ENCODE results near the gene DNAL4.

DNAL4 gene

DNA sequence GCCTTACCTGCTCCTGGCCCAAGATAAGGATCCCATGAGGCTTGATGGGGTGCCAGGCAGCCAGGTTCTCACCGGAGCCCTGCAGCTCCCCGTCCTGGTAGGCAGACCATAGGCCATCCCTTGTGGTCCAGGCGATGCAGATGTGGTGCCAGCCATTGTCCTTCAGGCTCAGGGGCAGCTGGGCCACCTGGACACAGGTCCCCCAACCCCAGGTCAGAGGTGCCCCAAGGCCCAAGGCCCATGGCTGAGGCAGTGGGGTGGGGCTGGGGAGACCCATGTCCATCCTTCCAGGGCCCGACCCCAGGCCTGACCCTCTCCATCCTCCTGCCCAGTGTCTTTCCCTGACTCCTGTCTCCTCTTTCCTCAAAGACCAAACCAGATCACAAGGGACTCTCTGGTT lies 29.1 kb upstream of the DNAL4 start:
- Histone ChIP-seq H3K27ac (ENCODE audit: low read depth, low read length) (no peak overlapping the region), H3K14ac (ENCODE audit: low read length) (no peak overlapping the region), H3K36me3 (ENCODE audit: control insufficient read depth in 1 of 2, insufficient read depth in 2 of 2, low read length in 2 of 2) (no peaks in the 10 kb centered on the region), H3K4me1 (ENCODE audit: control insufficient read depth in 1 of 2, insufficient read depth in 2 of 2, low read length in 2 of 2) (no peaks in the 10 kb centered on the region), H4K91ac (ENCODE audit: low read depth, low read length) (no peak overlapping the region), H3K4me2 (ENCODE audit: low read length) (no peak overlapping the region), H4K12ac (ENCODE audit: low read depth, low read length) (no peak overlapping the region), H3K9ac (ENCODE audit: low read length) (no peak overlapping the region), H3K79me1 (ENCODE audit: low read length) (no peaks in the 10 kb centered on the region), H3K4ac (ENCODE audit: low read depth, low read length) (no peak overlapping the region), H3K79me2 (ENCODE audit: control insufficient read depth, insufficient read depth, low read length, poor library complexity) (no peaks in the 10 kb centered on the region), H2AK5ac (ENCODE audit: low read length) (no peak overlapping the region), H2AFZ (ENCODE audit: insufficient read depth, low read length, poor library complexity) (no peak overlapping the region), H2BK12ac (ENCODE audit: low read length) (no peak overlapping the region), H3K27me3 (ENCODE audit: insufficient read depth, low read length) (no peaks in the 10 kb centered on the region), H3K23ac (ENCODE audit: low read length) (no peak overlapping the region), H2BK5ac (ENCODE audit: low read depth, low read length, poor library complexity) (no peak overlapping the region), H2BK120ac (ENCODE audit: insufficient read depth, low read length, poor library complexity) (no peak overlapping the region), H4K8ac (ENCODE audit: low read depth, low read length) (no peak overlapping the region), H3K18ac (ENCODE audit: low read length) (no peak overlapping the region), H3K9me3 (ENCODE audit: insufficient read depth, low read depth, low read length) (peaks cover 2% of the 10 kb centered on the region), H3K4me3 (ENCODE audit: low read depth, low read length) (no peak overlapping the region)
- WGBS (ENCODE audit: extremely low coverage, insufficient coverage, insufficient read length), result no CpG with 5 or more reads among the region's 4 CpGs
- DNase-seq, result no peak

GRCh38 chr22:38820020-38820419 lies 26.1 kb upstream of the DNAL4 start:
- no peak overlapping the region for H3K23ac ChIP-seq (ENCODE audit: low read length)
- no peak overlapping the region for H2BK5ac ChIP-seq (ENCODE audit: low read depth, low read length, poor library complexity)
- no peak overlapping the region for H3K4ac ChIP-seq (ENCODE audit: low read depth, low read length)
- H4K12ac ChIP-seq (ENCODE audit: low read depth, low read length), result no peak overlapping the region
- no peak overlapping the region for H2BK12ac ChIP-seq (ENCODE audit: low read length)
- no peaks in the 10 kb centered on the region for H3K36me3 ChIP-seq (ENCODE audit: control insufficient read depth in 1 of 2, insufficient read depth in 2 of 2, low read length in 2 of 2)
- H3K4me3 ChIP-seq (ENCODE audit: low read depth, low read length), result no peak overlapping the region
- no peak overlapping the region for H3K27ac ChIP-seq (ENCODE audit: low read depth, low read length)
- H3K9me3 ChIP-seq (ENCODE audit: insufficient read depth, low read depth, low read length), result peaks cover 3% of the 10 kb centered on the region
- H3K79me2 ChIP-seq (ENCODE audit: control insufficient read depth, insufficient read depth, low read length, poor library complexity), result no peaks in the 10 kb centered on the region
- H3K9ac ChIP-seq (ENCODE audit: low read length), result no peak overlapping the region
- H3K4me1 ChIP-seq (ENCODE audit: control insufficient read depth in 1 of 2, insufficient read depth in 2 of 2, low read length in 2 of 2), result no peaks in the 10 kb centered on the region
- no peak for DNase-seq
- H2AFZ ChIP-seq (ENCODE audit: insufficient read depth, low read length, poor library complexity), result no peak overlapping the region
- no peak overlapping the region for H3K4me2 ChIP-seq (ENCODE audit: low read length)
- H3K18ac ChIP-seq (ENCODE audit: low read length), result no peak overlapping the region
- H3K79me1 ChIP-seq (ENCODE audit: low read length), result no peaks in the 10 kb centered on the region
- no peak overlapping the region for H4K91ac ChIP-seq (ENCODE audit: low read depth, low read length)
- no peaks in the 10 kb centered on the region for H3K27me3 ChIP-seq (ENCODE audit: insufficient read depth, low read length)
- no peak overlapping the region for H2BK120ac ChIP-seq (ENCODE audit: insufficient read depth, low read length, poor library complexity)
- WGBS (ENCODE audit: extremely low coverage, insufficient coverage, insufficient read length), result no CpG with 5 or more reads among the region's 8 CpGs
- no peak overlapping the region for H3K14ac ChIP-seq (ENCODE audit: low read length)
- H2AK5ac ChIP-seq (ENCODE audit: low read length), result no peak overlapping the region
- H4K8ac ChIP-seq (ENCODE audit: low read depth, low read length), result no peak overlapping the region

DNA sequence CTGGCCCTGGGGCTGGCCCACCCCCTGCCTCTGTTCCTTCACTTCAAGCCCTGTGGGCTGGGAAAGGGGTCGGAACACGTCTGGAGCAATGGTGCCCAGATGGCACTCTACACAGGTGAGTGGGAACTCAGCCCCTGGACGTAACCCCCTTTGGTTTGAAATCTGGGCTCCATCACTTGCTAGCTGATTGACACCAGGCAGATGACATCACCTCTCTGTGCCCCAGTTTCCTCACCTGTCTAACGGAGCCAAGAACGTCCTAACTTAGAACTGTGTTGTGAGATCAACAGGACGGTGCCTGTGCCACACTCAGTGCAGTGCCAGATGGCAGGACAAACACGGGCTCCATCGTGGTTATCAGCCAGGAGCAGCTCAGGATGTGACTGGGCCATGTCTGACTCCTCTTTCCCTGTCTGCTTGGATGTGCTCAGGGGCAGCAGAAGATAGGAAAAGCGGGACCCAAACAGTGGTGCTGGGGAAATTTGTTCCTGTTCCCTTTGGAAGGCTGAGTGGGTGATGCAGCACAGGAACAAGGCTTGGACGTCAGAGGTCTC lies 25.5 kb upstream of the DNAL4 start:
- no peak for DNase-seq
- H2BK12ac ChIP-seq (ENCODE audit: low read length), result no peak overlapping the region
- H3K9me3 ChIP-seq (ENCODE audit: insufficient read depth, low read depth, low read length), result peaks cover 3% of the 10 kb centered on the region
- no peak overlapping the region for H3K14ac ChIP-seq (ENCODE audit: low read length)
- no peaks in the 10 kb centered on the region for H3K4me1 ChIP-seq (ENCODE audit: control insufficient read depth in 1 of 2, insufficient read depth in 2 of 2, low read length in 2 of 2)
- H3K27me3 ChIP-seq (ENCODE audit: insufficient read depth, low read length), result no peaks in the 10 kb centered on the region
- H3K4me3 ChIP-seq (ENCODE audit: low read depth, low read length), result no peak overlapping the region
- no peak overlapping the region for H3K9ac ChIP-seq (ENCODE audit: low read length)
- no peaks in the 10 kb centered on the region for H3K79me2 ChIP-seq (ENCODE audit: control insufficient read depth, insufficient read depth, low read length, poor library complexity)
- no peak overlapping the region for H3K27ac ChIP-seq (ENCODE audit: low read depth, low read length)
- no CpG with 5 or more reads among the region's 10 CpGs for WGBS (ENCODE audit: extremely low coverage, insufficient coverage, insufficient read length)
- no peak overlapping the region for H3K18ac ChIP-seq (ENCODE audit: low read length)
- no peaks in the 10 kb centered on the region for H3K79me1 ChIP-seq (ENCODE audit: low read length)
- H2AFZ ChIP-seq (ENCODE audit: insufficient read depth, low read length, poor library complexity), result no peak overlapping the region
- H3K23ac ChIP-seq (ENCODE audit: low read length), result no peak overlapping the region
- no peak overlapping the region for H4K91ac ChIP-seq (ENCODE audit: low read depth, low read length)
- no peak overlapping the region for H2BK5ac ChIP-seq (ENCODE audit: low read depth, low read length, poor library complexity)
- no peak overlapping the region for H3K4me2 ChIP-seq (ENCODE audit: low read length)
- H3K36me3 ChIP-seq (ENCODE audit: control insufficient read depth in 1 of 2, insufficient read depth in 2 of 2, low read length in 2 of 2), result no peaks in the 10 kb centered on the region
- H2BK120ac ChIP-seq (ENCODE audit: insufficient read depth, low read length, poor library complexity), result no peak overlapping the region
- no peak overlapping the region for H3K4ac ChIP-seq (ENCODE audit: low read depth, low read length)
- H4K8ac ChIP-seq (ENCODE audit: low read depth, low read length), result no peak overlapping the region
- H2AK5ac ChIP-seq (ENCODE audit: low read length), result no peak overlapping the region
- H4K12ac ChIP-seq (ENCODE audit: low read depth, low read length), result no peak overlapping the region

DNA sequence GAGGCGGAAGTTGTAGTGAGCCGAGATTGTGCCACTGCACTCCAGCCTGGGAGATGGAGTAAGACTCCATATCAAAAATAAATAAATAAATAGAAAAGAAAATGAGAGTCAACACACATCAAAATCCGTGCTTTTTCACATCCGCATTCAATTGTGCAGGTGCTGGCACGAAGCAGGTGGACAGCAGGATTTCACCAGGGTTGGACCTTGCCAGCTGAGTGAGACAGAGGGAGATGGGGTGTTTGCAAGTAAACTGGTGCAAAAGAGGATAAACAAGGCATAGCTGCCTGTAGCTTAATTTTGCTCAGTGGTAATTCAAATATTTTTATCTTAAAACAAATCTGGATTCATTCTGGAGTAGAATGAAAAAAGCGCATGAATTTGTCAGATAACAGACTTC lies 23.3 kb upstream of the DNAL4 start:
- no peak overlapping the region for H3K4me2 ChIP-seq (ENCODE audit: low read length)
- H3K4me1 ChIP-seq (ENCODE audit: control insufficient read depth in 1 of 2, insufficient read depth in 2 of 2, low read length in 2 of 2), result no peaks in the 10 kb centered on the region
- H2BK120ac ChIP-seq (ENCODE audit: insufficient read depth, low read length, poor library complexity), result no peak overlapping the region
- no peak overlapping the region for H2AFZ ChIP-seq (ENCODE audit: insufficient read depth, low read length, poor library complexity)
- H4K12ac ChIP-seq (ENCODE audit: low read depth, low read length), result no peak overlapping the region
- no peak overlapping the region for H2AK5ac ChIP-seq (ENCODE audit: low read length)
- H3K9ac ChIP-seq (ENCODE audit: low read length), result no peak overlapping the region
- no peak for DNase-seq
- H3K4ac ChIP-seq (ENCODE audit: low read depth, low read length), result no peak overlapping the region
- H3K4me3 ChIP-seq (ENCODE audit: low read depth, low read length), result no peak overlapping the region
- no peaks in the 10 kb centered on the region for H3K79me2 ChIP-seq (ENCODE audit: control insufficient read depth, insufficient read depth, low read length, poor library complexity)
- H3K14ac ChIP-seq (ENCODE audit: low read length), result no peak overlapping the region
- no peak overlapping the region for H2BK12ac ChIP-seq (ENCODE audit: low read length)
- H4K91ac ChIP-seq (ENCODE audit: low read depth, low read length), result no peak overlapping the region
- no CpG with 5 or more reads among the region's 6 CpGs for WGBS (ENCODE audit: extremely low coverage, insufficient coverage, insufficient read length)
- H3K27ac ChIP-seq (ENCODE audit: low read depth, low read length), result no peak overlapping the region
- H3K9me3 ChIP-seq (ENCODE audit: insufficient read depth, low read depth, low read length), result peaks cover 3% of the 10 kb centered on the region
- H3K36me3 ChIP-seq (ENCODE audit: control insufficient read depth in 1 of 2, insufficient read depth in 2 of 2, low read length in 2 of 2), result no peaks in the 10 kb centered on the region
- H4K8ac ChIP-seq (ENCODE audit: low read depth, low read length), result no peak overlapping the region
- H3K18ac ChIP-seq (ENCODE audit: low read length), result no peak overlapping the region
- H3K79me1 ChIP-seq (ENCODE audit: low read length), result no peaks in the 10 kb centered on the region
- H3K23ac ChIP-seq (ENCODE audit: low read length), result no peak overlapping the region
- no peak overlapping the region for H2BK5ac ChIP-seq (ENCODE audit: low read depth, low read length, poor library complexity)
- no peaks in the 10 kb centered on the region for H3K27me3 ChIP-seq (ENCODE audit: insufficient read depth, low read length)

Data from trophoblast cell (in vitro differentiated cells and primary cell).